AG04449 (cell line): ENCODE measurements around the gene RAB31.

Experiments used
- CTCF ChIA-PET: fragments of 350-600 bp; formaldehyde crosslinking; extraction: SDS; loops from one replicate; lab custom pipeline; 2021; ENCODE audit warnings: antibody characterized with exemption; lab: Yijun Ruan, JAX
- POLR2A ChIA-PET: fragments of 400-600, 350-600 bp; formaldehyde crosslinking; extraction: SDS; loops from one replicate; lab custom pipeline; 2020; ENCODE audit warnings: antibody characterized with exemption, inconsistent platforms; lab: Yijun Ruan, JAX
- DNase-seq: peaks from one replicate; pipeline ENCODE4 v3.0.0-alpha.2; 2010; ENCODE audit warnings: low read depth, low spot score
- H3K4me3 ChIP-seq: 2 replicates; pipeline ENCODE4 v1.5.1; 2011; ENCODE audit warnings: low read depth, mild to moderate bottlenecking, control low read depth, low read length
- CTCF ChIP-seq: IDR thresholded peaks from one replicate; pipeline ENCODE4 v1.5.1; 2011; ENCODE audit warnings: mild to moderate bottlenecking, moderate library complexity, low read length, control low read depth, inconsistent platforms; ENCODE audit not compliant: insufficient read depth; ENCODE audit errors: missing control alignments

The RAB31 gene

GRCh38 chr18:9688036-9688741 is 19.9 kb upstream of the RAB31 start:
- no peak for TF ChIP-seq CTCF
- POLR2A ChIA-PET: interaction anchor here (0.8 kb wide), 1 partner anchor 55 kb away, joined by 3 read pairs; no protein-coding TSS in a partner anchor
- CTCF ChIA-PET: no interaction called here
- DNase-seq: no peak
- H3K4me3 ChIP-seq: no peak overlapping the region

GRCh38 chr18:9689253-9689652 is 18.8 kb upstream of the RAB31 start:
- ChIA-PET CTCF (interaction anchor here (1.2 kb wide), 1 partner anchor 114 kb away, joined by 3 read pairs; no protein-coding TSS in a partner anchor), POLR2A (no interaction called here)
- H3K4me3 ChIP-seq: no peak overlapping the region
- DNase-seq: no peak
- no peak for TF ChIP-seq CTCF

GRCh38 chr18:9690418-9691188 is 17.5 kb upstream of the RAB31 start:
- TF ChIP-seq CTCF: no peak
- ChIA-PET CTCF (interaction anchor here (1.0 kb wide), 1 partner anchor 17 kb away, joined by 3 read pairs; no protein-coding TSS in a partner anchor), POLR2A (no interaction called here)
- H3K4me3 ChIP-seq: no peak overlapping the region
- DNase-seq: no peak

- no peak overlapping the region for H3K4me3 ChIP-seq
- TF ChIP-seq CTCF: no peak
- CTCF ChIA-PET: interaction anchor here (0.6 to 1.1 kb wide), 4 partner anchors 8 to 79 kb away, joined by 3 to 4 read pairs (median 4); no protein-coding TSS in a partner anchor
- POLR2A ChIA-PET: no interaction called here
- DNase-seq: no peak
These were observed 16.9 kb upstream of the RAB31 start for GRCh38 chr18:9691235-9691634.

GRCh38 chr18:9694174-9694573 is 13.9 kb upstream of the RAB31 start:
- no peak overlapping the region for H3K4me3 ChIP-seq
- no peak for DNase-seq
- ChIA-PET CTCF (interaction anchor here (1.2 kb wide), 1 partner anchor 11 kb away, joined by 4 read pairs; no protein-coding TSS in a partner anchor), POLR2A (no interaction called here)
- TF ChIP-seq CTCF: no peak
